GM19468 (cell line): ENCODE measurements around the gene TIMD4.

Experiments used
- ATAC-seq: cut with Tn5 transposase; IDR thresholded peaks from one replicate; pipeline ENCODE4 v1.9.1; 2021; ENCODE audit warnings: mild to moderate bottlenecking, moderate library complexity, moderate number of reproducible peaks; ENCODE audit not compliant: unreplicated experiment; ENCODE audit errors: extremely low read depth

Gene TIMD4

DNA sequence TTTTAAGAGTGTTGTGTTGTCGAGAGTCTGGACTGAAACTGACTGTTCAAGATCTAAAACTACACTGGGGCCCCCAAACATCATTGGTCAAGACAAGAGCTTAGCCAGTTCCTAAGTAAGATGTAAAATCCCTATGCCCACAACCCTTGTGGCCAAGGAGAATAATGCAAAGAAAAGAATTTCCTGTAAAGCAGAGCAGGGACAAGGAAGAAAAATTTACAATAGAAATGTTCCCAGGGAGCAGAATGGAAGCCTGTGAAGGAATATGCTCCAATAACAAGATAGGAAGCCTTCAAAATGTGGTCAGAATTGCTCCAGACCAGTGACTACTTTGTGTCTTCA, 92.6 kb downstream of the TIMD4 start:
- no peak for ATAC-seq
